GM19438 (cell line): ENCODE measurements around the gene MAP2K5.

Experiments used
- ATAC-seq: cut with Tn5 transposase; IDR thresholded peaks from one replicate; pipeline ENCODE4 v1.9.1; 2021; ENCODE audit warnings: low read depth; ENCODE audit not compliant: unreplicated experiment

Gene MAP2K5

GRCh38 chr15:67745073-67746006, 202.8 kb downstream of the MAP2K5 start:
- ATAC-seq: no peak

GRCh38 chr15:67746022-67746421, 203.5 kb downstream of the MAP2K5 start:
- no peak for ATAC-seq

DNA sequence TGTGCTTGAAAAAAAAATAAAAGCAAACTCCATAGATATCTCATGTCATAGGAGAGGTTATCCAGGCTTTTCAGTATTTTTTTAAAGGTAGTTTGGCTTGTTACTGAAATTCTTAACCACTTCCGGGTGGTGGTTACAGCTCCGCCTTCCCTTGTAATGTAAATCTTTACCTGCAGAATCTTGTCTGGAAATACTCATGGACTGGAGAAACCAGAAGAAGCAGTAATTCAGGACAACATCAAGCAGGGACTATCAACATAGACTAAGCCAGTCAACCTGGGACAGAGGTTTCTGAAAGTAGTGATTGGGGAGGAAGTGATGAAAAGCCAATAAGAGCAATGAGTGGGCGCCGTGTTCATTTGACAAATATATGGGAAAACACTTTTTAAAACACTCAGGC, 203.9 kb downstream of the MAP2K5 start:
- ATAC-seq: no peak

- no peak for ATAC-seq
These were observed 205.4 kb downstream of the MAP2K5 start for GRCh38 chr15:67747921-67748320.

DNA sequence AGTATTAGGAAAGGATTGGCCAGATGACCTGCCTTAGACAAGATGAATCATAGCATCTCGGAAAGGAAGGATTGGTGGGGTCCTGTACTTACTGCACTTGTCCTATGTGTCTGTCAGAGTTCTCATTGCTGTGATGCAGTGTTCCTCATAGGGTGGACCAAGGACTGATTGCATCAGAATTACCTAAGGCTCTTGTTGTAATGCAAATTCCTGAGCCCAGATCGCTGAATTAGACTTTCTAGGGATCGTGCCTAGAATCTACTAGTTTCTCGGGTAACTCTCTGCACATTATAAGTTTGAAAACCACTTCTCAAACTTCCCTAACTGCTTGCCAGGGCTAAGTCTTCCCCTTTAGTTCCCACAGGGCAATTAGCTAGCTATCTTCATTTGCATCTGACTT, 207.9 kb downstream of the MAP2K5 start:
- ATAC-seq: no peak

GRCh38 chr15:67753891-67754290, 211.4 kb downstream of the MAP2K5 start:
- no peak for ATAC-seq

GRCh38 chr15:67755264-67755663, 212.8 kb downstream of the MAP2K5 start:
- no peak for ATAC-seq

DNA sequence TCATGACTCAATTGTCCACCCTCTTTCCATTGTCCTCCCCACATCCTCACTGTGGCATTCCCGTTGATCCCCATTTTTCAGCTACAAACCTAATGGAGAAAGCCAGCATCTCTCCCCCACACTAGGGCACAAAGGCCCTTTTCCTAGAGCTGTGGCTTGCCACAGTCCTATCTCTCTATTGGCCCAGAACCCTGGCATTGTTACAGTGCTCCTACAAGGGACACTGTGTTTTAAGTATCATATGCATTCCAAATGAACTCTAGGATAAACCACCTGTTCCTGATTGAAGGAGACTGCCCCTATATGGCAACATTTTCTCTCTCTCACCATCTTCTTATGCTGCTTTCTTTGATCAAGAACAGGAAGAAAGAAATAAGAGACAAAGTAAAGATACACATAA, 213.4 kb downstream of the MAP2K5 start:
- no peak for ATAC-seq

DNA sequence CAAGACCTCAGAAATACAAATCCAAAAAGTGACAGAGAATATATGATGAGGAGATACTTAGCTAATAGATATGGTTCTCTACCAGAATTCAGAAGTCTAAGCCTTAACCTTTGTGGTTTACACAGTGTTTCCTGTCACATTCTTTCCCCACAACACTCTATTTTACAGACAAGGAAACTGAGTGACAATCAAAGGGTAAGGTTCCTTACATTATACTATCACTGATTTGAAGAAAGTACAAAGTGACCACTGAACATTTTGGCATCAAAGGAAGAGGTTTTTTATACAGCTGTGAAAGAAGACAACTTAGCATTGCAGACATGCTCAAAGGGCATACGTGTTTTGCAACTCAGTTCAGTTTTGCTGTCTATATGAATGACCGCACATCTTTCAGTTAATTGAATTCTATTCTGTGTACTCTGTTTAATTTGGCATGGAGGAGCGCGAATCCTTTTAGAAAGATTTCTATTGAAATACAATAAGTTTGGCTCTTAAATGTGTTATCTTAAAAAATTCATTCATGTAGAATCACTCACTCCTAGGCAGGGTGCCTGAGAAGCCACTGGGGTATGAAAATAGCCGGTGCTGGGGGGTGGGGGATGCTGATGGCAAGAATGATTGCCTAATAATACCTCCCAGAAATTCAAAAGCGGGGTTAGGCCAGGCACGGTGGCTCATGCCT, 216.3 kb downstream of the MAP2K5 start:
- ATAC-seq: no peak

GRCh38 chr15:67760901-67761300, 218.4 kb downstream of the MAP2K5 start:
- no peak for ATAC-seq

- ATAC-seq: no peak
These were observed 218.8 kb downstream of the MAP2K5 start for GRCh38 chr15:67761343-67761742.

GRCh38 chr15:67762610-67763368, 220.3 kb downstream of the MAP2K5 start:
- ATAC-seq: no peak

DNA sequence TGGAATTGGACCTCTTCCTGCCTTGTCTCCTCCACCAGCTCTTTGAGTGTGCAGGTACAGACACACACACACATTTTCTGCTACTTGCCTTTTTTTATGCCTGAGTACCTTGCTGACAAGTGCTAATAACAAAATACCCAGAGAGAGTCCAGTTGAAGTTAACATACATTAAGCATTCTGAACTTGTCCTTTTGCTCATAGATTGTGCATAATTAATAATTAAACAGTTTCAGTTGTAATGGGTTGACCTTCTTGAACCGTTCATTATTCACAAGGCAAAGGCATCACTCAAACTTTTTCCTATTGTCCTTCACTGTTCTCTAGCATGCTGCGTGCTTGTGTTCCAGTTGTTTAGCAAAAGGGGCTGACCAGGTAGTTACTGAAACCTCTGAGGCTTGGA, 223.2 kb downstream of the MAP2K5 start:
- no peak for ATAC-seq

- no peak for ATAC-seq
These were observed 224.5 kb downstream of the MAP2K5 start for GRCh38 chr15:67766968-67767367.

DNA sequence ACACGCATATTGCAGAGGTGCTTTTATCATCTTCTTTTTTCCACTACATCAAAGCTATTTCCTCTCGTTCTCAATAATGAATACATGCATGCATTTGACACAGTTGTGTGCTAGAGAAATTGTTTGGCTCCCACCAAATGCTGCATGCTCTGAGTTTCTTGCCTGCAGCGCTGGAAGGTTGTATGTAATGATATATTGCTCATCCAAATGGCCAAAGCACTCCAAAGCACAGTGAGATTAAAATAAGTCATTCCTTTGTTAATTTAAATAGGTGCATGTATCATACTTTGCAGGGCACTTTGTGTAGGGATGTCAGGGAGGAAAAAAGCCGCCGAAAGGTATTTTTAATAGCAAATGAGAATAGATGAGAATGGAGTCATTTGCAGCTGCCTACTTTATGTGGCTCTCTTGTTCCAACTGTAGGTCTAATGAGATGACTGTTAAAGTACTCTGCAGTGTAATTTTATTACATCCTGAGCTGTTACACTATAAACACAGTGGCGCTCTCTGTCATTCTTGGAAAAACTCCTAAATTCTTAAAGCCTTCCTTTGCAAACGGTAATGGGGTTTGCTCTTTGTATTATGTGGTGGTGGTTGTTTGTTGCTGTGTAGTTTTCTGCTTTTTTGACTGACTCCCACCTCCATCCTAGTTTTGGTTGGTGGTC, 225.9 kb downstream of the MAP2K5 start:
- no peak for ATAC-seq

DNA sequence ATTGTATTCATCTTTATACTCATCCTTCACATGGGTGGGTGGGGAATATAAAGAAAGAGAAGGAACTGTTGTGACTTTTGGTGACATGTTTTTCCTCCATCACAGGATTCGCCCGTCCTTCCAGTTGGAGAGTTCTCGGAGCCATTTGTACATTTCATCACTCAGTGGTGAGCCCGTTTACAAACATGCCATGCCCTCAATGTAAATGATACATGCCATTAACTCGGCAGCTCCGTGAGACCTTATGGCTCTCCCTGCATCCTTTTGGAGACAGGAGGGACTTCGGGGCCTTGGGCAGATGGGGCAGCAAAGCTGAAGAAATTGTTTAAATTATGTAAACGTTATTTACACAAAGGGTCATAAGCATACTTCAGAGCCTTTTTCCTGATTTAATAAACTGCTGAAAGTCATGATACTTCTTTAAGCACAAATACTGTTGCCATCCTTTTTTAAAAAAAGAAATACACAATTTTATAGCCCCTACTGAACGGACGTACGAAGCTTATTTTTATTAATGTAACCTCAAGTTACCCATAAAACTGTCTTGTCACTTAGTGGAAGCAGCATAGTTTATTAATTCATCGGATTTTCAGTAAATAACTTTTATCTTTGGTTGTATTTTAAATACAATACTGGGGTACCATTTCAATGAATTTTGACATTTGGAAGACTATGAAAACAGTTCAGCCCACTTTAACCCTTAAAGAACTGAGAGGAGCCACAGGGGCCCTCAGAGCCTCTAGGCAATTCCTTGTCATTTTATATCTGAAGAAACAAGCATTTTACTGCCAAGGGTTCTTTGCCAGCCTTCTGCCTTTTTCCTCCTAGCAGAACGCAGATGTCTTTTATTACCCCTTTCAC, 227.2 kb downstream of the MAP2K5 start:
- no peak for ATAC-seq

GRCh38 chr15:67770358-67770628, 227.8 kb downstream of the MAP2K5 start:
- ATAC-seq: no peak

DNA sequence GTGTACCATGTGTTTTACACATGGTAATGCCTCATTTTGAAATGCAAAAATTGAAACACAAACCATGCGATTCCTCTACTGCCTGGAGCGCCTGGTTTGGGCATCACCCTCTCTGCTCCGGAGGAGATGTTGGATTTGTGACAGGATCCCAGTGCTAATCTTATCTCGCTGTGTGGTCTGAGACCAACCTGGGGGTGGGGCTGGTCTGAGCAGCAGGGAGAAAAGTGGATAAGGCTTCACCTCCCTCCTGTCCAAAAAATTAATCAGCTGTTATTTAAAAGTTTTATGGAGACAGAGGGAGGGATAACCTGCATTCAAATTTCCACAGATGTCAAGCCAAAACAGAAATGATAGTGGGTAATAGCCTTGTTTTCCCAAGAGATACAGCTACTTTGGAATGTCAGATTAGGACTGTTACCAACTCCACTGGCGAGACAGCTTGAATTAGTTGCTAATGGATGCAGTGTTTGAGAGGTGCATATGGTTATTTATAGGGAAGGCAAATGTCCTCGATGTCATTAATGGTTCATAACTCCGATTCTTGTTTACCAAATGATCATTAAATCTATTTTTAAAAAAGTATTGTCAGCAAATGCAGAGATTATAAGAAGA, 228.8 kb downstream of the MAP2K5 start:
- no peak for ATAC-seq

- ATAC-seq: no peak
These were observed 232.1 kb downstream of the MAP2K5 start for GRCh38 chr15:67774626-67775025.

- ATAC-seq: no peak
These were observed 232.7 kb downstream of the MAP2K5 start for GRCh38 chr15:67775250-67775649.
